Vagina (tissue), 2 donors: ENCODE results near the gene CELA2B.
"Not testable (repeated sequence)": the region's sequence is repeated elsewhere in the genome, so short reads cannot be mapped to it uniquely, and the experiment has no call there.

Experiments used
- CTCF ChIP-seq, 3 experiments: fragments of 450-650 bp in 2 of 3; fragments of 200-600 bp in 1 of 3; sonication (generic) in 1 of 3; IDR thresholded peaks; one replicate each; pipeline ENCODE4 v1.5.1; 2017 to 2019; ENCODE audit warnings: antibody characterized with exemption in 3 of 3, mild to moderate bottlenecking in 2 of 3, moderate library complexity in 2 of 3
- POLR2A ChIP-seq, 2 donors: fragments of 450-650 bp; IDR thresholded peaks; one replicate each; pipeline ENCODE4 v1.6.1; 2017; ENCODE audit warnings: antibody characterized with exemption in 2 of 2, mild to moderate bottlenecking in 2 of 2, moderate library complexity in 2 of 2
- POLR2AphosphoS5 ChIP-seq, 2 donors: sonication (generic); formaldehyde crosslinking; IDR thresholded peaks; one replicate each; pipeline ENCODE4 v1.9.0; 2017; ENCODE audit warnings: antibody characterized with exemption in 2 of 2, mild to moderate bottlenecking in 2 of 2, low read depth in 1 of 2; ENCODE audit not compliant: insufficient read depth in 1 of 2

- TF ChIP-seq POLR2A (IDR thresholded peaks at IDR 0.05); POLR2AphosphoS5 (IDR thresholded peaks at IDR 0.05; ENCODE audit: insufficient read depth in 1 of 2, low read depth in 1 of 2); CTCF (IDR thresholded peaks at IDR 0.05): not testable (repeated sequence)
These were observed 15.1 kb downstream of the CELA2B start for GRCh38 chr1:15491010-15491409.
